ENCODE results near the gene CARD19. TPM values are rescaled to one million over a fixed set of nuclear protein-coding genes. Genes with fewer than 3 reads are reported as not detected.

Gene CARD19
- total RNA-seq, 2 donors from 2014 or later = 16.4 to 21.9 TPM

- Histone ChIP-seq H3K4me3 (ENCODE audit: low read length) (no peak overlapping the region), H3K9me3 (ENCODE audit: control insufficient read depth, low read length) (no peaks in the 10 kb centered on the region), H3K9ac (ENCODE audit: extremely low read depth, low read length, poor library complexity, severe bottlenecking) (no peak overlapping the region), H3K27me3 (ENCODE audit: control insufficient read depth, insufficient read depth, low read length, poor library complexity, severe bottlenecking) (no peaks in the 10 kb centered on the region), H3K4me1 (ENCODE audit: control insufficient read depth, insufficient read depth, low read length) (no peaks in the 10 kb centered on the region), H3K36me3 (ENCODE audit: control insufficient read depth, insufficient read depth, low read length) (no peaks in the 10 kb centered on the region), H3K27ac (ENCODE audit: low read depth, low read length) (no peak overlapping the region)
- Mint-ChIP-seq H3K9me3 (no peaks in the 10 kb centered on the region), H3K36me3 (ENCODE audit: low read depth) (peaks cover 14% of the 10 kb centered on the region), H3K4me3 (no peak overlapping the region), H3K4me1 (peaks cover 4% of the 10 kb centered on the region), H3K27me3 (ENCODE audit: insufficient read depth) (no peaks in the 10 kb centered on the region), H3K27ac (no peak overlapping the region)
- TF ChIP-seq CTCF (conservative IDR thresholded peaks at IDR 0.05) = no peak
- WGBS, 2 experiments (ENCODE audit: insufficient coverage in 1 of 2, insufficient read length in 1 of 2) = 92 to 94% methylated on average over 7 to 14 of the region's 14 CpGs
- peak; percentile 34 for DNase-seq
These were observed 26.8 kb downstream of the CARD19 start for GRCh38 chr9:93122721-93123221.

- Histone ChIP-seq H3K27ac (ENCODE audit: low read depth, low read length) (no peak overlapping the region), H3K27me3 (ENCODE audit: control insufficient read depth, insufficient read depth, low read length, poor library complexity, severe bottlenecking) (no peaks in the 10 kb centered on the region), H3K4me1 (ENCODE audit: control insufficient read depth, insufficient read depth, low read length) (no peaks in the 10 kb centered on the region), H3K4me3 (ENCODE audit: low read length) (no peak overlapping the region), H3K9me3 (ENCODE audit: control insufficient read depth, low read length) (no peaks in the 10 kb centered on the region), H3K9ac (ENCODE audit: extremely low read depth, low read length, poor library complexity, severe bottlenecking) (no peak overlapping the region), H3K36me3 (ENCODE audit: control insufficient read depth, insufficient read depth, low read length) (no peaks in the 10 kb centered on the region)
- 89 to 90% methylated on average over 11 to 14 of the region's 14 CpGs for WGBS, 2 experiments (ENCODE audit: insufficient coverage in 1 of 2, insufficient read length in 1 of 2)
- H3K27ac Mint-ChIP-seq = no peak overlapping the region
- peaks cover 4% of the 10 kb centered on the region for H3K4me1 Mint-ChIP-seq
- H3K9me3 Mint-ChIP-seq = no peaks in the 10 kb centered on the region
- TF ChIP-seq CTCF (conservative IDR thresholded peaks at IDR 0.05) = no peak
- H3K4me3 Mint-ChIP-seq = no peak overlapping the region
- H3K27me3 Mint-ChIP-seq (ENCODE audit: insufficient read depth) = no peaks in the 10 kb centered on the region
- H3K36me3 Mint-ChIP-seq (ENCODE audit: low read depth) = peaks cover 14% of the 10 kb centered on the region
- peak; percentile 35 for DNase-seq
These were observed 27.7 kb downstream of the CARD19 start for GRCh38 chr9:93123561-93124283.

- Histone ChIP-seq H3K4me3 (ENCODE audit: low read length) (no peak overlapping the region), H3K9ac (ENCODE audit: extremely low read depth, low read length, poor library complexity, severe bottlenecking) (no peak overlapping the region), H3K9me3 (ENCODE audit: control insufficient read depth, low read length) (no peaks in the 10 kb centered on the region), H3K4me1 (ENCODE audit: control insufficient read depth, insufficient read depth, low read length) (no peaks in the 10 kb centered on the region), H3K27me3 (ENCODE audit: control insufficient read depth, insufficient read depth, low read length, poor library complexity, severe bottlenecking) (no peaks in the 10 kb centered on the region), H3K27ac (ENCODE audit: low read depth, low read length) (no peak overlapping the region), H3K36me3 (ENCODE audit: control insufficient read depth, insufficient read depth, low read length) (no peaks in the 10 kb centered on the region)
- no peak overlapping the region for H3K4me3 Mint-ChIP-seq
- TF ChIP-seq CTCF (conservative IDR thresholded peaks at IDR 0.05) = no peak
- WGBS, 2 experiments (ENCODE audit: insufficient coverage in 1 of 2, insufficient read length in 1 of 2) = 94 to 99% methylated on average over 15 to 16 of the region's 16 CpGs
- H3K36me3 Mint-ChIP-seq (ENCODE audit: low read depth) = peaks cover 14% of the 10 kb centered on the region
- H3K4me1 Mint-ChIP-seq = peaks cover 4% of the 10 kb centered on the region
- no peaks in the 10 kb centered on the region for H3K27me3 Mint-ChIP-seq (ENCODE audit: insufficient read depth)
- H3K9me3 Mint-ChIP-seq = no peaks in the 10 kb centered on the region
- no peak overlapping the region for H3K27ac Mint-ChIP-seq
- DNase-seq = peak; percentile 30
These were observed 28.8 kb downstream of the CARD19 start for GRCh38 chr9:93124793-93125192.
